H1 (cell line): ENCODE measurements around the gene CHST8. TPM values are rescaled to one million over a fixed set of nuclear protein-coding genes. Genes with fewer than 3 reads are reported as not detected.

ENCODE experiments used
- CTCF ChIA-PET: fragments of 300-600 bp; sonication (Branson Sonifier 250); formaldehyde crosslinking; loops from one replicate; lab custom pipeline; 2021; ENCODE audit not compliant: partially characterized antibody; lab: Charles Lee
- POLR2A ChIA-PET: fragments of 300-600 bp; sonication (Branson Sonifier 250); formaldehyde crosslinking; loops from one replicate; lab custom pipeline; 2021; ENCODE audit warnings: inconsistent platforms; ENCODE audit not compliant: partially characterized antibody; lab: Charles Lee
- DNase-seq, 2 experiments: peaks; one replicate each; pipeline versions ENCODE4 v3.0.0 to v3.0.0-alpha.2; 2010 to 2022; ENCODE audit warnings: low spot score in 2 of 2, low read depth in 1 of 2, mixed read lengths in 1 of 2
- FAIRE-seq: peaks from 2 replicates; lab custom pipeline; 2011; peaks lifted over from hg19 to GRCh38; lab: Jason Lieb, UNC
- H2AFZ ChIP-seq: 2 replicates; pipeline ENCODE4 v1.8.1; 2012; ENCODE audit warnings: low read length, inconsistent platforms
- H2AK5ac ChIP-seq: 2 replicates; pipeline ENCODE4 v1.6.1; 2013; ENCODE audit warnings: low read depth, low read length
- H2BK120ac ChIP-seq: replicated peaks from 2 replicates; pipeline ENCODE3; 2013; ENCODE audit warnings: low read depth, low read length, inconsistent platforms
- H2BK12ac ChIP-seq: 2 replicates; pipeline ENCODE4 v1.6.1; 2013; ENCODE audit warnings: low read depth, low read length
- H2BK15ac ChIP-seq: 2 replicates; pipeline ENCODE4 v1.6.1; 2013; ENCODE audit warnings: low read length
- H2BK20ac ChIP-seq: 2 replicates; pipeline ENCODE4 v1.6.1; 2013; ENCODE audit warnings: low read length
- H2BK5ac ChIP-seq: 2 replicates; pipeline ENCODE4 v1.6.1; 2013; ENCODE audit warnings: low read depth, low read length
- H3K14ac ChIP-seq: 2 replicates; pipeline ENCODE4 v1.6.1; 2013; ENCODE audit warnings: inconsistent platforms; ENCODE audit not compliant: insufficient read length
- H3K18ac ChIP-seq: 2 replicates; pipeline ENCODE4 v1.6.1; 2013; ENCODE audit warnings: low read length; ENCODE audit errors: extremely low read depth
- H3K23ac ChIP-seq: 2 replicates; pipeline ENCODE4 v1.6.1; 2013; ENCODE audit warnings: inconsistent platforms; ENCODE audit not compliant: insufficient read length
- H3K23me2 ChIP-seq: 2 replicates; pipeline ENCODE4 v1.6.1; 2013; ENCODE audit warnings: low read depth, low read length
- H3K27ac ChIP-seq: 2 replicates; pipeline ENCODE4 v1.6.1; 2011; ENCODE audit warnings: low read depth, low read length, inconsistent platforms
- H3K27me3 ChIP-seq, 4 experiments: replicated peaks in 1 of 4; 1 replicate in 1 of 4; 2 replicates in 3 of 4; pipeline versions ENCODE4 v1.6.1 to v1.8.1; 2011 to 2013; ENCODE audit warnings: low read length in 3 of 4, mild to moderate bottlenecking in 3 of 4, inconsistent platforms in 2 of 4, mixed read lengths in 2 of 4, moderate library complexity in 1 of 4; ENCODE audit not compliant: control insufficient read depth in 3 of 4, insufficient read depth in 3 of 4; ENCODE audit errors: extremely low read depth in 1 of 4
- H3K36me3 ChIP-seq, 4 experiments: 2 replicates each; pipeline versions ENCODE4 v1.6.1 to v1.8.1; 2011 to 2013; ENCODE audit warnings: mild to moderate bottlenecking in 4 of 4, low read length in 3 of 4, moderate library complexity in 2 of 4, control low read depth in 1 of 4, inconsistent platforms in 1 of 4; ENCODE audit not compliant: insufficient read depth in 4 of 4, control insufficient read depth in 2 of 4
- H3K4ac ChIP-seq: replicated peaks from 2 replicates; pipeline ENCODE3; 2013; ENCODE audit warnings: low read length, low read depth, mixed read lengths, inconsistent platforms; ENCODE audit not compliant: insufficient read length
- H3K4me1 ChIP-seq, 4 experiments: replicated peaks in 1 of 4; 1 replicate in 1 of 4; 2 replicates in 3 of 4; pipeline versions ENCODE4 v1.6.1 to v1.8.1; 2011 to 2013; ENCODE audit warnings: low read length in 3 of 4, inconsistent platforms in 2 of 4, mixed read lengths in 1 of 4; ENCODE audit not compliant: insufficient read depth in 4 of 4, control insufficient read depth in 3 of 4
- H3K4me2 ChIP-seq, 2 experiments: 2 replicates each; pipeline versions ENCODE4 v1.6.1 to v1.8.1; 2011 to 2013; ENCODE audit warnings: low read depth in 2 of 2, low read length in 2 of 2, control low read depth in 1 of 2, inconsistent platforms in 1 of 2, mild to moderate bottlenecking in 1 of 2; ENCODE audit not compliant: insufficient read depth in 1 of 2
- H3K4me3 ChIP-seq, 4 experiments: fragments of 200-600, 300-600 bp in 1 of 4; sonication (generic), shearing (Covaris generic), sonication (Bioruptor Twin) in 1 of 4; 2 replicates each; pipeline versions ENCODE4 v1.5.1 to v1.8.1; 2011 to 2016; ENCODE audit warnings: low read length in 4 of 4, low read depth in 3 of 4, control low read depth in 2 of 4, inconsistent platforms in 2 of 4, mild to moderate bottlenecking in 2 of 4, mixed read lengths in 1 of 4, moderate library complexity in 1 of 4; ENCODE audit not compliant: insufficient read depth in 2 of 4; ENCODE audit errors: extremely low read depth in 1 of 4
- H3K56ac ChIP-seq: replicated peaks from 2 replicates; pipeline ENCODE3; 2013; ENCODE audit warnings: low read depth, mild to moderate bottlenecking, mixed read lengths, low read length, inconsistent platforms; ENCODE audit not compliant: insufficient read length
- H3K79me1 ChIP-seq: 2 replicates; pipeline ENCODE4 v1.6.1; 2013; ENCODE audit warnings: low read depth, low read length, control low read depth
- H3K79me2 ChIP-seq, 2 experiments: 2 replicates each; pipeline versions ENCODE4 v1.6.1 to v1.8.1; 2012 to 2013; ENCODE audit warnings: low read length in 2 of 2, mild to moderate bottlenecking in 2 of 2, inconsistent platforms in 1 of 2; ENCODE audit not compliant: insufficient read depth in 2 of 2, control insufficient read depth in 1 of 2
- H3K9ac ChIP-seq, 4 experiments: replicated peaks in 1 of 4; 1 replicate in 1 of 4; 2 replicates in 3 of 4; pipeline versions ENCODE4 v1.6.1 to v1.8.1; 2011 to 2013; ENCODE audit warnings: low read depth in 3 of 4, low read length in 3 of 4, control low read depth in 2 of 4, mild to moderate bottlenecking in 2 of 4, moderate library complexity in 2 of 4, inconsistent platforms in 1 of 4; ENCODE audit errors: extremely low read depth in 1 of 4
- H3K9me3 ChIP-seq, 2 experiments: 2 replicates each; pipeline versions ENCODE4 v1.6.1 to v1.8.1; 2012 to 2013; ENCODE audit warnings: mild to moderate bottlenecking in 2 of 2, moderate library complexity in 2 of 2, control low read depth in 1 of 2, inconsistent platforms in 1 of 2, low read depth in 1 of 2, low read length in 1 of 2, mixed read lengths in 1 of 2; ENCODE audit not compliant: insufficient read depth in 2 of 2
- H4K20me1 ChIP-seq, 2 experiments: replicated peaks in 1 of 2; 2 replicates each; pipeline versions ENCODE3 to v1.8.1; 2011 to 2013; ENCODE audit warnings: inconsistent platforms in 2 of 2, low read length in 2 of 2, mild to moderate bottlenecking in 1 of 2; ENCODE audit not compliant: insufficient read depth in 2 of 2, control insufficient read depth in 1 of 2
- H4K5ac ChIP-seq: 2 replicates; pipeline ENCODE4 v1.6.1; 2013; ENCODE audit warnings: low read length, low read depth, mixed read lengths, inconsistent platforms; ENCODE audit not compliant: insufficient read length
- H4K8ac ChIP-seq: 2 replicates; pipeline ENCODE4 v1.8.0; 2013; ENCODE audit warnings: mild to moderate bottlenecking, moderate library complexity, low read length, inconsistent platforms; ENCODE audit not compliant: insufficient read depth; ENCODE audit errors: extremely low read depth
- H4K91ac ChIP-seq: replicated peaks from 2 replicates; pipeline ENCODE3; 2013; ENCODE audit warnings: low read length, mixed read lengths, inconsistent platforms; ENCODE audit not compliant: insufficient read length
- CHD1 ChIP-seq: IDR thresholded peaks from 2 replicates; pipeline ENCODE4 v1.6.1; 2012; ENCODE audit warnings: low read depth, low read length, improper control_type of control experiment
- EGR1 ChIP-seq: IDR thresholded peaks from 2 replicates; pipeline ENCODE4 v1.6.1; 2011; ENCODE audit warnings: low read depth, low read length, borderline replicate concordance
- EP300 ChIP-seq, 2 experiments: IDR thresholded peaks; 1 replicate in 1 of 2; 2 replicates in 1 of 2; pipeline ENCODE4 v1.6.1; 2011 to 2012; ENCODE audit warnings: low read depth in 2 of 2, low read length in 2 of 2, mild to moderate bottlenecking in 2 of 2, borderline replicate concordance in 1 of 2, inconsistent platforms in 1 of 2, moderate library complexity in 1 of 2
- EZH2 ChIP-seq: fragments of 200-600 bp; sonication (generic); IDR thresholded peaks from 2 replicates; pipeline ENCODE4 v1.7.1; 2012; ENCODE audit warnings: low read depth, mild to moderate bottlenecking, moderate library complexity, low read length, inconsistent platforms; ENCODE audit not compliant: severe bottlenecking
- GABPA ChIP-seq: IDR thresholded peaks from 2 replicates; pipeline ENCODE4 v1.6.1; 2011; ENCODE audit warnings: mild to moderate bottlenecking, low read length, moderate library complexity, borderline replicate concordance; ENCODE audit not compliant: insufficient read depth
- KDM4A ChIP-seq: IDR thresholded peaks from one replicate; pipeline ENCODE4 v1.7.1; 2012; ENCODE audit warnings: low read depth, mild to moderate bottlenecking, moderate library complexity, low read length, inconsistent platforms; ENCODE audit not compliant: severe bottlenecking
- PHF8 ChIP-seq: fragments of 200-600 bp; sonication (generic); conservative IDR thresholded peaks from 2 replicates; pipeline ENCODE4 v1.7.1; 2012; ENCODE audit warnings: low read depth, mild to moderate bottlenecking, inconsistent platforms, low read length, moderate library complexity
- POLR2A ChIP-seq, 2 experiments: IDR thresholded peaks; 1 replicate in 1 of 2; 2 replicates in 1 of 2; pipeline ENCODE4 v1.6.1; 2011; ENCODE audit warnings: low read depth in 2 of 2, low read length in 2 of 2, mild to moderate bottlenecking in 2 of 2; ENCODE audit errors: control extremely low read depth in 1 of 2
- POU5F1 ChIP-seq: IDR thresholded peaks from 2 replicates; pipeline ENCODE4 v1.6.1; 2011; ENCODE audit warnings: low read depth, mild to moderate bottlenecking, low read length, moderate library complexity
- SIN3A ChIP-seq, 2 experiments: IDR thresholded peaks in 1 of 2; conservative IDR thresholded peaks in 1 of 2; 2 replicates each; pipeline ENCODE4 v1.6.1; 2011 to 2012; ENCODE audit warnings: low read length in 2 of 2, improper control_type of control experiment in 1 of 2, low read depth in 1 of 2, mild to moderate bottlenecking in 1 of 2
- SP2 ChIP-seq: IDR thresholded peaks from 2 replicates; pipeline ENCODE4 v1.6.1; 2012; ENCODE audit warnings: mild to moderate bottlenecking, low read length, inconsistent platforms
- SRF ChIP-seq: IDR thresholded peaks from 2 replicates; pipeline ENCODE4 v1.6.1; 2011; ENCODE audit warnings: mild to moderate bottlenecking, low read depth, low read length, moderate library complexity
- TEAD4 ChIP-seq: IDR thresholded peaks from 2 replicates; pipeline ENCODE4 v1.6.1; 2012; ENCODE audit warnings: low read depth, low read length, inconsistent platforms, mixed read lengths
- WGBS, 2 experiments: shearing (Covaris generic) in 1 of 2; methylation state at CpG; one replicate each; pipeline versions ENCODE4 v1.1.6 to v1.1.7; 2013 to 2015; ENCODE audit warnings: low lambda C conversion rate in 2 of 2, mixed read lengths in 2 of 2, inconsistent platforms in 1 of 2, low coverage in 1 of 2, missing lambda C conversion rate in 1 of 2; ENCODE audit not compliant: insufficient replicate concordance in 2 of 2, insufficient coverage in 1 of 2, insufficient read length in 1 of 2; ENCODE audit errors: extremely low coverage in 1 of 2, missing lambda C conversion rate in 1 of 2; 5-methylcytosine and 5-hydroxymethylcytosine counted together
- polyA plus RNA-seq, 7 experiments: library from polyadenylated mRNA; depleted of rRNA in 3 of 7; stranded (reverse) in 5 of 7; unstranded in 2 of 7; fragments of >200 nt in 5 of 7; fragments of 200-250 nt in 2 of 7; gene quantifications; 1 replicate in 5 of 7; 2 replicates in 1 of 7; 4 replicates in 1 of 7; pipeline versions ENCODE4 v1.2.1 to v1.2.3, GENCODE V29; 2011 to 2013; ENCODE audit warnings: missing spikeins in 2 of 7, mixed read lengths in 2 of 7
- total RNA-seq: library from RNA; stranded (reverse); fragmentation: NEBNext Ultra II Directional; extraction: Animal tissue kit (Norgen Biotek cat#: 25700); gene quantifications from 2 replicates; pipeline ENCODE4 v1.2.1, GENCODE V29; 2021

Gene CHST8
- total and polyA plus RNA-seq, 2 of the 8 experiments (the other 6 are each of a cell fraction or from before 2014, with no cell fraction given) = 10.8 to 28.2 TPM

GRCh38 chr19:33785795-33786194 lies 164.0 kb downstream of the CHST8 start:
- H2AFZ ChIP-seq = no peak overlapping the region
- ChIA-PET CTCF (interaction anchor here (0.6 to 3.4 kb wide), 7 partner anchors 7 to 547 kb away, joined by 3 to 18 read pairs (median 4); no protein-coding TSS in a partner anchor), POLR2A (interaction anchor here (1.3 kb wide), 1 partner anchor 9 kb away, joined by 4 read pairs; no protein-coding TSS in a partner anchor)
- no peak overlapping the region for H3K23ac ChIP-seq
- H4K20me1 ChIP-seq = no peaks in the 10 kb centered on the region
- DNase-seq (no peak), FAIRE-seq (no peak)
- H3K79me1 ChIP-seq = no peaks in the 10 kb centered on the region
- H2BK20ac ChIP-seq = no peak overlapping the region
- H2BK5ac ChIP-seq = no peak overlapping the region
- no peaks in the 10 kb centered on the region for H3K36me3 ChIP-seq
- H3K18ac ChIP-seq = no peak overlapping the region
- H2BK15ac ChIP-seq = 0 out of 2 replicates have a peak overlapping the region, but pooled peaks have one; percentile 12
- H3K4me3 ChIP-seq = no peak overlapping the region
- no peaks in the 10 kb centered on the region for H3K79me2 ChIP-seq
- no peaks in the 10 kb centered on the region for H3K23me2 ChIP-seq
- no peak overlapping the region for H3K9ac ChIP-seq
- no peak overlapping the region for H3K27ac ChIP-seq
- 89% methylated on average over 6 of the region's 6 CpGs; no CpG with 5 or more reads in 1 of the 2 experiments for WGBS, 2 experiments
- H3K9me3 ChIP-seq = no peaks in the 10 kb centered on the region
- no peaks in the 10 kb centered on the region for H3K4me1 ChIP-seq
- no peak overlapping the region for H2BK120ac ChIP-seq
- H3K27me3 ChIP-seq = peaks cover 0 to 2% (median 0%) of the 10 kb centered on the region in 4 experiments; a peak in 2 of 7 replicates
- no peak overlapping the region for H3K4ac ChIP-seq
- no peak overlapping the region for H4K91ac ChIP-seq
- H4K8ac ChIP-seq = no peak overlapping the region
- no peak for TF ChIP-seq PHF8
- no peak for TF ChIP-seq SP2
- no peak for TF ChIP-seq SRF
- no peak for TF ChIP-seq POLR2A (IDR thresholded peaks at IDR 0.05; ENCODE audit: control extremely low read depth in 1 of 2, low read depth in 2 of 2, low read length in 2 of 2)
- no peak for TF ChIP-seq EZH2
- no peak for TF ChIP-seq EP300 (IDR thresholded peaks at IDR 0.05; ENCODE audit: borderline replicate concordance in 1 of 2, low read depth in 2 of 2, low read length in 2 of 2)
- no peak for TF ChIP-seq GABPA
- TF ChIP-seq SIN3A (conservative IDR thresholded peaks at IDR 0.05 in 1 of 2, IDR thresholded peaks at IDR 0.05 in 1 of 2; ENCODE audit: low read depth in 1 of 2, low read length in 2 of 2) = no peak
- TF ChIP-seq CHD1 = no peak
- no peak for TF ChIP-seq TEAD4
- no peak for TF ChIP-seq EGR1
- no peak for TF ChIP-seq POU5F1
- no peak for TF ChIP-seq KDM4A
- no peak overlapping the region for H3K56ac ChIP-seq
- H4K5ac ChIP-seq = no peak overlapping the region
- H2BK12ac ChIP-seq = no peak overlapping the region
- no peak overlapping the region for H2AK5ac ChIP-seq
- no peak overlapping the region for H3K14ac ChIP-seq
- no peak overlapping the region for H3K4me2 ChIP-seq
